ENCODE measurements around the gene HIVEP2.
A peak's percentile ranks its signal among the peaks of the same experiment; 100 is the strongest.

HIVEP2 gene

DNA sequence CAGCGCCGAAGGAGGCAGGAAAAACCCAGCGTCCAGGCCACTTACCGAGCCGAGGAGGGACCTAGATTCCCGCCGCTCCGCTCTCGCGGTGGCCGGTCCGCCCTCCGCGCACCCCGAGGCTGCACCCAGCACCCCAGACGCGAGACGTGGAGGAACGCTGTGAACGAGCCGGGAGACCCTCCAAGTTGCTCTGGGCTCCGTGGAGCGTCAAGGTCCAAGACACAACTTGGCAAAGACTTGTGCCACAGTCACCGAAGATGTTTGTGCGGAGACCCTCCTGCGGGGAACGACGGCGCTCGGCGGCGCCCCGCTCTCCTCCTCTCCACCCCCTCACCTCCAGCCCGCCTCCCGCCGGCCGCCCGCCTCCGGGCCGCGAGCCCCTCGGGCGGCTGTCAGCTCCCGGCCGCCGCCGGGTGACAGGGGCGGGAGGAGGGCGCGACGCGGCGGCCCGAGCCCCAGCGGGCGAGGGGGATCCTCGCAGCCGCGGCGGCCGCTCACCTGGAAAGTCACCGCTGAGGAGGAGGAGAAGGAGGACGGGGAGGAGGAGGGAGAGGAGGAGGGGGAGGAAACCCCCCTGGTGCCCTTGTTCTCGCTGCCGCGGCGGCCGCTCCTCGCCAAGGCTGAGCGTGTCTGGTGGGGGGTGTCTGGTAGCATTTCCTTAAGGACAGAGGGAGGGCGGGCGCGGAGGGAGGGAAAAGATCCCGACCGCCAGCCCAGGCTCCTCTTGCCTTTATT, 637 bp upstream of the HIVEP2 start:
- peak; percentile 57 for DNase-seq

DNA sequence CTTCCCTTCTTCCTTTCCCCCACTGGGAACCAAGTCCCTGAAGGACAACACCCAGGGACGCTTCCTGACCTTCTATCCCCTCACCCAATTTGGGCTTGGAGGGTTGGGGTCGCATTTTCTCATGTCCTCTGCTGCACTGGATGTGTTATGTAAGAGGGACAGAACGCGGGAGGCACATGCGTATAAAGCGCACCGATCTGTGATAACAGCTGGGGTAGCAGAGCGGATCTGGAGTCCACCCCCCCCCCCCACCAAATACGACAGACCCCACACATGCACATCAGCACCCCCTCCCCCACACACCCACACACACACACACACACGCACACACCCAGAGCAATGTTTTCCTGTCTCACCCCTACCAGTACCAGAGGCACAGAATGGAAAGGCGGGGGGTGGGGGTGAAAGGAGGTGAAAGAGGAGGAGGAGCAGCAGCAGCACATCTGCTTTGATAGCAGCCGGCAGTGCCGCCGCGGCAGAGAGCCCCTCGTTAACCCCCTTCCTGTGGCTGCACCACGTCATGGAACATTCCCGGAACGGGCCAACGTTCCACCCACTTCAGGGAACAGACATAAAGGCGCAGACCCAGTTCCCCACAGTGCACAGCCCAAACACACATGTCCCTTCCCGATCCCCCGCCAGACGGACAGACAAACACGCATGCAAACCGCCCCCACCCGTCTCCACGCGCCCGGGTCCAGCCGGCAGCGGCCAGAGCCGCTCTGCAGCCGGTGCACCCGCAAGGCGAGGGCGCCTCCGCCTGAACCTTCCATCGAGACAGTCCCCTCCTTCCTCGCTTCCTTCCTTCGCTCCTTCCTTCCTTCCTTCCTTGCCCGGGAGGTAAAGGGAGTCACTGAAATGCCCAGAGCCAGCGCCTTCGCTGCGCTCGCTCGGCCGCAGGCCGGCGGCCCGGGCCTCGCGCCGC, 590 bp downstream of the HIVEP2 start:
- peak; percentile 59 for DNase-seq

DNA sequence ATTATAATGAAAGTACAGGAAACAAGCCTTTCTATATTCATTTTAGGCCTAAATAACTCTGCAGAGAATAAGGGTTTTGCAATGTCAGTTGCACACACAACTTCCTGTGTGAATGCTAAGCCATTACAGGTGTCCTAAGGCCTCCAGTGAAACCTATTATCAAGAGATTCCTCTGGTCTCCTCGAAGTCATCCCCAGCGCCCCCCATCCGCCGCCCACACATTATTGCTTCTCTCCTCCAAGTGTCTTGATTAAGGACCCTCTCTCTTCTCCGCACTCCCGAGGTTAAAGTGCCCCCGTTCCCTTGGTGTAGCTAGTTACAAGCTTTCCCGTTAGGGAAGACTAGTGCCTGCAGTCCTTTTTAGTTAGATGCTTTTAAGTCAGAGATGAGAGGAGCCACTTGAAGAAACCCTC, 1.3 kb downstream of the HIVEP2 start:
- no peak for DNase-seq

DNA sequence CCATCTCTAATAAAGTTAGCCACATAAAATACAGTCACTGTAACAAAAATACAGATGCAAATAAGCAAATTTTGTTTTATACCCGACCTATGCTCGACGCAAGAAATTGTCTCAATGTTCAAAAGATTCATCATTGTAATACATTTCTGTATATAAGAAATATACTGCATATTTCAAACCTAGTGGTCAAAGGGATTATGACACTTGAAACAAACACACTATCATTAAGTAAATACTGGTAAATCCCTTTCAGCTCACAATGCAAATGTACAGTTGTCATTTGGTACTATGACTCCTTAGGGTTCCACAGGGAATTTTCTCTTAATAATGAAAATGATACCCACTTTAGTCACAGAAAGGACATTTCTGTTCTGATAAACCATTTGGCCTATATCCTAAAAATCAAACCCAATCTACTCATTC, 2.2 kb downstream of the HIVEP2 start:
- peak; percentile 22 for DNase-seq

DNA sequence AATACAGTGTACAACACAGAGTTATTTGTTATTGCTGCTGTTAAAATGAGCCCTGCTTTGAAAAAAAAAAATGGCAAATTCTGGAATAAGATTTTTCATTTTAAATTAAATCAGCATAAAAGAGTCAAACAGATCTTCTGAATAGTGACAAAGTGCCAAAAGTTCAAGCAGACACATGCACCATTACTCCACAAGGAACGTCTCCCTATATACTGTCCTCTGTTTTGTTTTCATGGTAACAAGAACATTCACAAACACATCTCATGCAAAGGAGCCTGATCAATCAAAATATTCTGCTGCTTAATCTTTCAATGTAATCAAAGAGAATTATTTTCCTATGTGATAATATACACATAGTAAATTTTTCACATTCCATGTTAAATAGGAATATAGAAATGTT, 2.7 kb downstream of the HIVEP2 start:
- no peak for DNase-seq

DNA sequence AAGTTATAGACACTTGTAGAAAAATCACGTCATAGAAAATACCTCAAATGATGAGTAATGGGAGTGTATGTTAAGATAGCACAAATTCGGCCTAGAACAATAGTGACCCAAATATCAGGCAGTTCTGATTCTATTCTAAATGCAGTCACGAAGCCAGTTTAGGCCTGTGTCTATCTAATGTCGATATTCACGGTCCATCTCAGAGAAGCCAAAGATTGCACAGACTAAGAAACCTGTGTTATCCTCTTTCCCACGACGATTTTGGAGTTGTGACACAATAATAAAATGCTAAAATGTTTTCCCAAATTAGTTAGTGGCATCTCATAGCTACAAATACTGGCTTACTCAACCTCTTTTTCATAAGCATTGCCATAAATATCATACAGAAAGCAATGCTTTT, 4.0 kb downstream of the HIVEP2 start:
- no peak for DNase-seq

DNA sequence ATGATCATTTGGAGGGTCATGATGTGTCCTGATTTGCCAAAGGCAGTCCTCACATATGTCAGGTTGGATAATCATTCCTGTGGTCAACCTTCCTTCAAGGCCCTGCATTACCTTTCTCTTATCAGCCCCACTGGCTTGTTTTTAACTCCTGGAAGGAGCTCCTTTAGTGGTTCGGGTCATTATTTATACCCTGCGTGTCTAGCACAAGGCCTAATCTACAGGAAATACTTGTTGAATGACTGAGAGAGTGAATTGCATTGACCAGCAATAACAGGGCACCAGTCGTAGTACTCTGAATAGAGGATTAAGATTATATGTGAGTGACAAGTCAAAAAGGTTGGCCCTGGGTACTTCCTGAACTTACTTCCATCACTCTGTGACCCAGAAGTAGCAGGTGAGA, 4.5 kb downstream of the HIVEP2 start:
- no peak for DNase-seq

DNA sequence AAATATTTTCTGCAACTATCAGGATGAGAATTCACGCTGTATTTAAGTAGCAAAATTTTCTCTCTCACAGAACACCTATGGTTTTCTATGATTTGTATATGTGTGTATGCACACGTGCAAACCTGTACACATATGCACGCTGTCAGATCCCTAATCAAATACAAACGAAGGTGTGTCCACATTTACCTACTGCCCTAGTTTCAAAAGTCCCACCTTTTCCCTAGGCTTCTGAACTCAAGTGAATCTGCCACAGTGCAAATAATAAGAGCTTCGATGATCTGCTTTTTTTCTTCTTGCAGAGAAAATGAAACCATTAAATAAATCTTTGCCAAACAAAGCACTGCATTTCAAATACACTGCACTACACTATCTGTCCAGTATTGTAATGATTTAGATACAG, 6.5 kb downstream of the HIVEP2 start:
- DNase-seq: no peak

DNA sequence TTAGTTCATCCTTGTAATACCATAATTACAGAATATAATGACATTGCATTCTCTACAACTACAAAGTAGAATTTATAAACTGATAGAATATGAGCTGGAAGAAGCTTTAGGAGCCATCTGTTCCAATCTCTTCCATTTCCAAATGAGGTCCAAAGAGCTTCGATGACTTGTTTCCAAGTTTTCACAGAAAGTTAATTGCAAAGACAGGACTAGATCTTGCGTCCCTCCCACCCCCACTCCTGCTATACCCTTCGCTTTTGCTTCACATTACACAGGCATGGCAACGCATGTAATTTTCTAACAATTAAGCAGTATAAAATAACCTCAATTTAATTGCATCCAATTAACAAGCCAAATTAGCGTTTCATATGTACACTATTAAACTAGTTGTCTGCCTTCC, 7.0 kb downstream of the HIVEP2 start:
- DNase-seq: no peak

DNA sequence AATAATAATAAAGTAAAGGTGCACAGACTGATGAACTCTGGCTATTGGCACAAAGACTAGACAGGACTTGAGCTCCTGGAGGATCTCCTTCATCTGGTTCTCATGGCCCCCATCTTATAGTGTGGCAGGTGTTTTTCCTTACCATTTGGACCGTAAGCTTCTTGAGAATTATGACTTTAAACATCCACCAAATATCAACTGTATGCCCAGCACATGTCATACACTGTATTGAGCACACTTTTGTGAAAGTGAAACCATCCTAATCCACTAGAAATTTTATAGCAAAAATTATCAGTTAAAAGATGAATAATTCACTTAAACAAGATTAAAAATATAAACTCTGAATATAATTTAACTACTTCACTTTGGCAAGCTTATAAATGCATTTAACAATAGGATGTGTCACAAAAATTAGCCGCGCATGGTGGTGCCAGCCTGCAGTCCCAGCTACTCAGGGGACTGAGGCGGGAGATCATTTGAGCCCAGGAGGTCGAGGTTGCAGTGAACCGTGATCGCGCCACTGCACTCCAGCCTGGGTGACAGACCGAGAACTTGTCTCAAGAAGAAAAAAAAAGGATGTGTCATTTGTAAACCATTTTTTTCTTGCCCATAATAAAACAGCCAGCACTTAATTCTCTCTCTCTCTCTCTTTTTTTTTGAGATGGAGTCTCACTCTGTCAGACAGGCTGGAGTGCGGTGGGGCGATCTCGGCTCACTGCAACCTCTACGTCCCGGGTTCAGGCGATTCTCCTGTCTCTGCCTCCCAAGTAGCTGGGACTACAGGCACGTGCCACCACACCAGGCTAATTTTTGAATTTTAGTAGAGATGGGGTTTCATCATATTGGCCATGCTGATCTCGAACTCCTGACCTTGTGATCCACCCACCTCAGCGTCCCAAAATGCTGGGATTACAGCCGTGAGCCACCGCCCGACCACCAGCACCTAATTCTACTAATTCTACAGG, 9.1 kb downstream of the HIVEP2 start:
- DNase-seq: no peak

DNA sequence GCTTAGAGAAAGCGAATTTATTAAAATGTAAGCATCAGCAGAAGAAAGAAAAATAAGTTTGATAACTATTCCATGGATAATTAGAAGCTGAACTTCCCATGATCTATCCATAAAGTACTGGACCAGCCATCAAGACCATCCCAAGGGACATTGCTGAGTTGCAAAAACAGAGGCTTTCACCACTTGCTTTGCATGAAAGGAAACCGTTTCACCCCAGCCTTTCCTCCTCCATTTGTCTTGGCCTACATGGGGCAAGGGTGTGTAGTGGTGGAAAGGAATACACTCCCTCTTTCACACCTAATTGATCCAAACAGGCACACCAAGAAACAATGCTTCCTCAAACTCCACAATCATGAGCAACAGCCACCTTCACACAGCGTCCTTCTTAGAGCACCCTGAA, 10.4 kb downstream of the HIVEP2 start:
- no peak for DNase-seq

DNA sequence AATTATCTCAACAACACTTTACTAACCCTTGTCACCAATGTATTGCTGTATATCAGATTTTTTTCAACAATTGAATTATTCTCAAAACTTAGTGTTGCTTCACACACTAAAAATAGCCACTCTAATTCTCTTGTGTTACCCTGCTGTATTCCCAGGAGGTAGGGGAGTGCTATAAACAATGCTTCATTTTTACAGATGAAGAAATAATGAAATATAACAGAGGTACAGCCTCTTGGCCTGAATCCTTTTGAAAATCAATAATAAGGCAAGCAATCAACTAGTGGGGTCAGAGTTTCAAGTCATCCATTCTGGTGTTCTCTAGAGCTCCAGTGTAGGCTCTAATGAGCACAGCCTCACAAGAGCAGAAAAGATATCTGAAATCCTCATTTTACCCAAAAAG, 10.9 kb downstream of the HIVEP2 start:
- no peak for DNase-seq

DNA sequence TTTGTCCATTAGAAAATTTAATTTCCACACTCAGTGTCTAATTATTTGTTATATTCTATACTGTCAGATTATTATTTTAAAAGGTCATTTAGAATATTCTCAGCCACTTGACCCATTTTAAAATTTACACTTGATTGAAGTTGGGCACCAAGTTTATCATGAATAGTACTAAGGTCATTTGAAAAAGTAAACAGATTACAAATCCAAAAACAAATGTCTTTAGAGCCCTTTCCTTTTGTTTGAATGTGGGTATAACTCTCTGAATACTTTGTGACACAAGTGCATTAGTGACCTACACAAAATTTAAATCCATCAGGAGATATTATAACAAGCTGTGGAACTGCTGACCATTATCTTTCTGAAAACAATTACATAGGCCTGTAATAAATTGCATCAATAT, 11.3 kb downstream of the HIVEP2 start:
- no peak for DNase-seq

DNA sequence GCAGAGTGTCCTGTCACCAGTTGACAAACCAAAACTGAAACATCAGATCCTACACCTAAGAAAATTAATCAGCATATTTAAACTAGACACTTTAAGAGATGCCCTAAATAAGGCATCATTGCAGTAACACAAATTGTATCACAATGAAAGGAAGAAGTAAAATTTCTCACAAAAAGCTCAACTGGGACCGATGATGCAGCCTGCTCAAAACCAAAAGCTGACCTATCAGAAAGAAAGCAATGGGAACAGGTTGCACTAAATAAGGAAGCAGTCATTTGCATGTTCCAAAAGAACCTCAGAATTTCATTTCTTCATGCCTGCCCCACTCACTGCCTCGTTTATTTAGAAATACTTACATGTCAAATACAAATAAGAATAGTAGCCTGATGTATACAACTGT, 12.1 kb downstream of the HIVEP2 start:
- no peak for DNase-seq

DNA sequence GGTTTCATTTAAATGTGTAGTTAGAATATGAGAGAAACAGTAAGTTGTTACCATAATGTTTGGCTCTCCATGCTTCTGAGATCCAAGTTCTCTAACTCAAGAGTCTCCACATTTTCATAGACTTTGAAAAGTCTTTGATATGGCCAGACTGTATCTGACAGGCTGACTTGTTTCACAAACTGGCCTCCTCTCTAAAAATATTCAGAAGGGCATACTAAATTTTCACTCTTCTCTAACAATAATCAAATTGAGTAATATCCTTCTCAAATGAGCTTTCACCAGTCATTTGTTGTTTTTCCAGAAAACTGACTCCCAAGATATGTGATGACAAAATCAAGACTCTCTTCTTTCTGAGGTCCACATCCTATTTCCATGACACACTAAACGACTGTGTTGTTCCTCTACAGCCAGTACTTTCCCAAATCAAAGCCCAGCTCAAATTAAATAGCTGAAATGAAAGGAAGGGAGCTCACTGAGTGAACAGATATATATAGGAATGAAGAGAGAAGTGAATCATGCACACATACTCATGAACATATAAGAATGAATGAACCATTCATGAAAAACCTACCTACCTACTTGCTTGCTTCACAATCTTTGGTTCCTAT, 15.1 kb downstream of the HIVEP2 start:
- DNase-seq: no peak

DNA sequence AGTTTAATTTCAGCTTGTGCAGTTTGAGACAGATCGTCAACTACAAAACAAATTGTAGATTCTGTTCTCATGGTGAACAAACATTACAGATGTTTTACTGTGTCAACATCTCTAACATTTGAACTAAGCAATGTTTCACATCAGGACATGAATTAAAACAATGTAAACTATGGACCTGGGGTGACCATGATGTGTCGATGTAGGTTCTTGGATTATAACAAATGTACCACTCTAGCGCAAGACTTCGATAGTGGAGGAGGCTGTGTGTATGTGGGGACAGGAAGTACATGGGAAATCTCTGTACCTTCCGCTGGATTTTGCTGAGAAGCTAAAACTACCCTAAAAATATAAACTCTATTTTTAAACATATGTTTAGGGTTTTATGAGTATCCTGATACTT, 17.1 kb downstream of the HIVEP2 start:
- no peak for DNase-seq

DNA sequence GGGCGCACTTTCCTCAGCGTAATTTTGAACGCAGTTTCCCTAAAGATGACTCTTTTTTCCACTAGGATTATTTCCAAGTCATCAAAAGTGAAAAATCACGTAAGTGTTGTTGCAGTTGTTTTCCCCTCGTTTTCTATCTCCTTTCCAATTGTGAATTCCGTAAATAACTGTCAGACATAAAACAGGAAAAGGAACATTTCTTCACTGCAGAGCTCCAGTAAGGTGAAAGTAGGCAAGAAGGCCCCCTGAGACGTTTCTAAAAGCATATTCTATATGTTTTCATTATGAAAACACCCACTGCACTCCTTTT, 17.8 kb downstream of the HIVEP2 start:
- no peak for DNase-seq

DNA sequence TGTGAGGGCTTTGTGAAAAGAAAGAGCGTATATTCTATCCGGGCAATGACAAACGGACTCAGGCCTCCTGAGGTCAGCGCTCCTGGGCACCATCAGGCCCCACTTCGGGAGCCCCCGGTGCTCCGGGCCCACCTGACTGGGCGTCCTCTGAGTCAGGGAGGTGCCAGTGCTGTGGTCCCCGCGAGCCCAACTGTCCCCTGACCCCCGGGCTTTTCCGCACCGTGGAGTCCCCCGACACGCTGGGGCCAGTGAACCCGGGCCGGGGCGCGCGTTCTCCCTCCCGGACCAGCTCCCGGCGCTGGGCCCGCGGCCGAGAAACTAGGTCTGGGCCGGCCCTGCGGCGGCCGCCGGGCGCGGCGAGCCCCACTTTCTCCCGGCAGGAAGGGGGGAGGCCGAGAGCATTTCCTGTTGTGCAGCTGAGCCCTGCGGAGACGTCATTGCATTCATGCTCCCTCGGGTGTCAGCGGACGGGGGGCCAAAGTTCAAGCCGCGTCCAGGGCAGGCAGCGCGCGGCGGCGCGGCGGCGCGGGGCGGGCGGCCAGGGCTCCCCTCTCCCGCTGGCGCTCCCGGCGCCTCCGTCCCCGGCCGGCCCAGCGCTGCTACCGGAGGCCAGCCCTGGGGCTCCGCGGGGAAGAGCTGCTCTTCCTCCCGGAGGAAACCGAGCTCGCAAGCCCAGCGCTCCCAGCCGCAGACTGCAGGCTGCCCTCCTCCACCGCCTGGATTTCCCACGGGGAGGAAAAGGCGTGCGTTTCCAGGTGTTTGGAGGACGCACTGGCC, 18.3 kb downstream of the HIVEP2 start:
- DNase-seq: no peak

DNA sequence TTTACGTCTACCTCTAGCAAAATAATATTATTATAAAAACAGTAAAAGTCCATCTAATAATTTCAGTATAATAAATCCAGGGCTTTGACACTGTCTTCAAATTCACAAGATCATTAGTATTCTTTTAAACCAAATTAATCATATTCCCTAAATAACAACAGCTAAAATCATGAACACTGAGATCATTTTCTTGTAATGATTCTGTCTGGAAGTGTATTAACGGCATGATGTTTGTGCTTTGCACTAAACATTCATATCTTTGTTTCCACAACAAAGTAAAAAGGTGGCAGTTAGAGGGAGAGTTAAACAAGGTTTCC, 18.8 kb downstream of the HIVEP2 start:
- DNase-seq: no peak

DNA sequence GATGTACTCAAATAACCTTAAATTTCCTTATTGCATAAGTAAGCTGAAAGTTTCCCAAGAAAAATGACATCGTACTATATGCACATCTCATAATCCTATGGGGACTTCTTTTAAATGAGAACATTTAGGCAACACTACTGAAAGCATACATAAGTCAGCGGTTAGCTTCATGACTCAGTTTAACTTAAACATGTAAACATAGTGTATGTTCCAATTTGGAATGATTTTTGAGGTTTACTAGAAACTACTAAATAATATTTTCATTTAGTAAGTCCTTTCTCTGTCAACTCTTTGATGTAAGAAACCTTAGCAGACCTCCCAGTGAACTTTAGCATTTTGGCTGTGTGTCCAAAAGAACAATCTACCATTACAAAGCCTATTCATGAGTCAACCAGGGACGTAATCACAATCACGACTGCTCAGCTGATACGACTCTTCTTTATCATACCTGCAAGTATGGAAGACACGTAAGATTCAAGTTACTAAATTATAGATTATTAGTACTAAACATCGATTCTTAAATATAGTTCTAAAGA, 19.3 kb downstream of the HIVEP2 start:
- no peak for DNase-seq

DNA sequence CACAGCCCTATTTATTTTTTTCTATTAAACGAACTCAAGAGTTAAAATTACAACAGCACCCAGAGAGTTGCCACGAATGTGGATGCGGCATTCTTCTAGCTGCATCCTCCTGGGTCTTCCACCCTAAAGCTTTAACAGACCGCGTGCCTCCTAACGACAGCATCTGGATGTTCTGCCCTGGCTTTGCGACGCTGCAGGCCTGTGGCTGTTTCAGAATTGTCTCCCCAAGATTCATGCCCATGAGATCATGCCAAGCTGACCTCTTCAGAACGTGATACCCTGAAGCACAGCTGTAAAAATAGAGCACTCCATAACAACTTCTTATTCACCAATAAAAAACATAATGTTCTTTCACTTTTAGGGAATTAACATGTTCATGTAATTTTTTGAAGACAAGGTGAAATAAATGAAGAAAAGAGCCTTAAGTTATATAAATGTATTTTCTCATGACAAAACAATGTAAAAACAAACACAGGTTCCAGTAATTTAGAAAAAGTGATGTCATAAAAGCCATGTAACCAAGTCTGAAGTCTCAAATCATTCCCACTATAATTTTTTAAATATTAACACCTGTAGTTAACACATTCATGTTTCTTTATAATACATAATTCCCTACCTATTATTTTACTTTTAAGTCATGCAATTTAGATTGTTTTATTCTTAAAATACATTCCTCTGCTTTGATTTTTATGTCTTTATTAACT, 26.5 kb downstream of the HIVEP2 start:
- DNase-seq: no peak
